ENCODE data around the gene LRP5. TPM values are rescaled to one million over a fixed set of nuclear protein-coding genes. Genes with fewer than 3 reads are reported as not detected.

Gene LRP5
- total RNA-seq, 1 donor from 2014 or later: 20.2 TPM

- no peak for DNase-seq (ENCODE audit: low read depth)
- H3K27ac ChIP-seq (ENCODE audit: low read depth, low read length): no peak overlapping the region
- FAIRE-seq: no peak
- H3K79me2 ChIP-seq (ENCODE audit: insufficient read depth, low read length): no peaks in the 10 kb centered on the region
- peaks cover 8% of the 10 kb centered on the region for H3K36me3 Mint-ChIP-seq (ENCODE audit: low read depth, unreplicated experiment)
- H3K27me3 ChIP-seq (ENCODE audit: insufficient read depth, low read length): no peaks in the 10 kb centered on the region
- no peak overlapping the region for H3K4me3 ChIP-seq (ENCODE audit: insufficient read depth, low read depth, low read length)
- H3K9me3 ChIP-seq (ENCODE audit: insufficient read depth, low read depth, low read length): no peaks in the 10 kb centered on the region
- peaks cover 3% of the 10 kb centered on the region for H3K36me3 ChIP-seq (ENCODE audit: insufficient read depth, low read length)
- peak overlapping the region; percentile 62 for H2AFZ ChIP-seq (ENCODE audit: low read depth, low read length)
- no peak overlapping the region for H3K4me3 Mint-ChIP-seq (ENCODE audit: unreplicated experiment)
- peaks cover 21% of the 10 kb centered on the region for H3K4me1 Mint-ChIP-seq (ENCODE audit: low read depth, unreplicated experiment)
- TF ChIP-seq EZH2 (IDR thresholded peaks at IDR 0.05; ENCODE audit: insufficient read depth, low read length) (no peak), CTCF (IDR thresholded peaks at IDR 0.05; ENCODE audit: insufficient read depth, low read depth, low read length) (no peak)
- H3K4me1 ChIP-seq (ENCODE audit: insufficient read depth, low read length): peaks cover 20% of the 10 kb centered on the region
- peaks cover 12% of the 10 kb centered on the region for H4K20me1 ChIP-seq (ENCODE audit: insufficient read depth, low read length)
- H3K27ac Mint-ChIP-seq (ENCODE audit: unreplicated experiment): no peak overlapping the region
- peak overlapping the region; percentile 70 for H3K4me2 ChIP-seq (ENCODE audit: low read length)
- peak overlapping the region; percentile 49 for H3K9ac ChIP-seq (ENCODE audit: low read length)
- peaks cover 1% of the 10 kb centered on the region for H3K27me3 Mint-ChIP-seq (ENCODE audit: low read depth, unreplicated experiment)
- H3K9me3 Mint-ChIP-seq (ENCODE audit: unreplicated experiment): no peaks in the 10 kb centered on the region
These were observed 60.9 kb downstream of the LRP5 start for GRCh38 chr11:68373189-68373814.

GRCh38 chr11:68373815-68374501, 61.6 kb downstream of the LRP5 start:
- H4K20me1 ChIP-seq (ENCODE audit: insufficient read depth, low read length): peaks cover 12% of the 10 kb centered on the region
- peak overlapping the region; percentile 49 for H3K9ac ChIP-seq (ENCODE audit: low read length)
- TF ChIP-seq CTCF (IDR thresholded peaks at IDR 0.05; ENCODE audit: insufficient read depth, low read depth, low read length) (no peak), EZH2 (IDR thresholded peaks at IDR 0.05; ENCODE audit: insufficient read depth, low read length) (no peak)
- peaks cover 21% of the 10 kb centered on the region for H3K4me1 Mint-ChIP-seq (ENCODE audit: low read depth, unreplicated experiment)
- peaks cover 8% of the 10 kb centered on the region for H3K36me3 Mint-ChIP-seq (ENCODE audit: low read depth, unreplicated experiment)
- peak overlapping the region; percentile 79 for H3K27ac Mint-ChIP-seq (ENCODE audit: unreplicated experiment)
- no peak overlapping the region for H3K4me3 Mint-ChIP-seq (ENCODE audit: unreplicated experiment)
- H3K27me3 ChIP-seq (ENCODE audit: insufficient read depth, low read length): no peaks in the 10 kb centered on the region
- H3K36me3 ChIP-seq (ENCODE audit: insufficient read depth, low read length): peaks cover 3% of the 10 kb centered on the region
- no peaks in the 10 kb centered on the region for H3K9me3 ChIP-seq (ENCODE audit: insufficient read depth, low read depth, low read length)
- peak overlapping the region; percentile 62 for H2AFZ ChIP-seq (ENCODE audit: low read depth, low read length)
- H3K9me3 Mint-ChIP-seq (ENCODE audit: unreplicated experiment): no peaks in the 10 kb centered on the region
- no peaks in the 10 kb centered on the region for H3K79me2 ChIP-seq (ENCODE audit: insufficient read depth, low read length)
- peaks cover 1% of the 10 kb centered on the region for H3K27me3 Mint-ChIP-seq (ENCODE audit: low read depth, unreplicated experiment)
- H3K4me3 ChIP-seq (ENCODE audit: insufficient read depth, low read depth, low read length): no peak overlapping the region
- DNase-seq (ENCODE audit: low read depth) (no peak), FAIRE-seq (no peak)
- H3K4me1 ChIP-seq (ENCODE audit: insufficient read depth, low read length): peaks cover 21% of the 10 kb centered on the region
- H3K27ac ChIP-seq (ENCODE audit: low read depth, low read length): no peak overlapping the region
- H3K4me2 ChIP-seq (ENCODE audit: low read length): peak overlapping the region; percentile 70

GRCh38 chr11:68374531-68374930, 62.1 kb downstream of the LRP5 start:
- no peak overlapping the region for H3K9ac ChIP-seq (ENCODE audit: low read length)
- H2AFZ ChIP-seq (ENCODE audit: low read depth, low read length): peak overlapping the region; percentile 62

More at GRCh38 chr11:68374531-68374930, 62.1 kb downstream of the LRP5 start:
- TF ChIP-seq EZH2 (IDR thresholded peaks at IDR 0.05; ENCODE audit: insufficient read depth, low read length) (no peak), CTCF (IDR thresholded peaks at IDR 0.05; ENCODE audit: insufficient read depth, low read depth, low read length) (no peak)
- FAIRE-seq: no peak
- no peaks in the 10 kb centered on the region for H3K9me3 Mint-ChIP-seq (ENCODE audit: unreplicated experiment)
- H3K4me3 Mint-ChIP-seq (ENCODE audit: unreplicated experiment): no peak overlapping the region
- Histone ChIP-seq H3K36me3 (ENCODE audit: insufficient read depth, low read length) (peaks cover 3% of the 10 kb centered on the region), H3K9me3 (ENCODE audit: insufficient read depth, low read depth, low read length) (no peaks in the 10 kb centered on the region), H3K4me1 (ENCODE audit: insufficient read depth, low read length) (peaks cover 26% of the 10 kb centered on the region), H3K4me2 (ENCODE audit: low read length) (peak overlapping the region; percentile 70), H3K27ac (ENCODE audit: low read depth, low read length) (no peak overlapping the region), H3K79me2 (ENCODE audit: insufficient read depth, low read length) (no peaks in the 10 kb centered on the region), H4K20me1 (ENCODE audit: insufficient read depth, low read length) (peaks cover 12% of the 10 kb centered on the region), H3K27me3 (ENCODE audit: insufficient read depth, low read length) (no peaks in the 10 kb centered on the region), H3K4me3 (ENCODE audit: insufficient read depth, low read depth, low read length) (no peak overlapping the region)
- peaks cover 5% of the 10 kb centered on the region for H3K36me3 Mint-ChIP-seq (ENCODE audit: low read depth, unreplicated experiment)
- no peak for DNase-seq (ENCODE audit: low read depth)
- H3K27me3 Mint-ChIP-seq (ENCODE audit: low read depth, unreplicated experiment): peaks cover 1% of the 10 kb centered on the region
- peaks cover 21% of the 10 kb centered on the region for H3K4me1 Mint-ChIP-seq (ENCODE audit: low read depth, unreplicated experiment)
- peak overlapping the region; percentile 79 for H3K27ac Mint-ChIP-seq (ENCODE audit: unreplicated experiment)

Measured in astrocyte (in vitro differentiated cells and primary cell).